DND-41 (cell line): ENCODE data around the gene CEP55.

Experiments
- ATAC-seq: fragments of 200-7000 bp; cut with Tn5 transposase; 3 replicates; pipeline ENCODE4 v1.9.1; 2021; ENCODE audit warnings: low read depth; ENCODE audit not compliant: insufficient read depth
- DNase-seq: peaks from one replicate; pipeline ENCODE4 v3.0.0-alpha.2; 2020
- H2AFZ ChIP-seq: 2 replicates; pipeline ENCODE4 v1.6.0; 2012; ENCODE audit warnings: low read depth, low read length
- H3K27ac ChIP-seq: 2 replicates; pipeline ENCODE4 v1.5.1; 2012; ENCODE audit warnings: low read length, inconsistent platforms
- H3K27me3 ChIP-seq: fragments of 200-600 bp; sonication (generic); 2 replicates; pipeline ENCODE4 v1.6.0; 2012; ENCODE audit warnings: low read length, mild to moderate bottlenecking, inconsistent platforms; ENCODE audit not compliant: insufficient read depth, poor library complexity
- H3K36me3 ChIP-seq: 2 replicates; pipeline ENCODE4 v1.5.1; 2012; ENCODE audit warnings: low read length, inconsistent platforms; ENCODE audit not compliant: insufficient read depth
- H3K4me1 ChIP-seq: 2 replicates; pipeline ENCODE4 v1.5.1; 2012; ENCODE audit warnings: mild to moderate bottlenecking, low read length; ENCODE audit not compliant: insufficient read depth
- H3K4me2 ChIP-seq: 2 replicates; pipeline ENCODE4 v1.6.0; 2012; ENCODE audit warnings: mild to moderate bottlenecking, moderate library complexity, low read length, inconsistent platforms; ENCODE audit not compliant: insufficient read depth
- H3K4me3 ChIP-seq, 2 experiments: fragments of 200-600 bp in 1 of 2; shearing (Covaris generic) in 1 of 2; 2 replicates each; pipeline ENCODE4 v1.5.1; 2012 to 2016; ENCODE audit warnings: inconsistent platforms in 2 of 2, low read length in 2 of 2, mild to moderate bottlenecking in 2 of 2, low read depth in 1 of 2, moderate library complexity in 1 of 2
- H3K79me2 ChIP-seq: 2 replicates; pipeline ENCODE4 v1.6.0; 2012; ENCODE audit warnings: low read length, inconsistent platforms; ENCODE audit not compliant: insufficient read depth
- H3K9ac ChIP-seq: 2 replicates; pipeline ENCODE4 v1.6.0; 2012; ENCODE audit warnings: low read depth, mild to moderate bottlenecking, inconsistent platforms, low read length, moderate library complexity
- H3K9me3 ChIP-seq: 2 replicates; pipeline ENCODE4 v1.5.1; 2012; ENCODE audit warnings: low read length, moderate library complexity, mild to moderate bottlenecking, inconsistent platforms; ENCODE audit not compliant: insufficient read depth, severe bottlenecking
- H4K20me1 ChIP-seq: 2 replicates; pipeline ENCODE4 v1.6.0; 2012; ENCODE audit warnings: low read length; ENCODE audit not compliant: insufficient read depth
- CTCF ChIP-seq: IDR thresholded peaks from 2 replicates; pipeline ENCODE4 v1.5.1; 2012; ENCODE audit warnings: borderline replicate concordance, low read length, moderate library complexity, mild to moderate bottlenecking; ENCODE audit not compliant: poor library complexity, severe bottlenecking; ENCODE audit errors: extremely low read depth
- EZH2 ChIP-seq: IDR thresholded peaks from 3 replicates; pipeline ENCODE4 v1.6.1; 2012; ENCODE audit warnings: borderline replicate concordance, low read depth, mild to moderate bottlenecking, moderate library complexity, low read length, inconsistent platforms; ENCODE audit not compliant: severe bottlenecking

The CEP55 gene

GRCh38 chr10:93481637-93482144 lies 14.7 kb upstream of the CEP55 start:
- H3K4me2 ChIP-seq = peak overlapping the region; percentile 64; the same call in 1 of the 2 replicates
- no peaks in the 10 kb centered on the region for H3K36me3 ChIP-seq
- H4K20me1 ChIP-seq = no peaks in the 10 kb centered on the region
- no peak overlapping the region for H3K4me3 ChIP-seq
- no peak overlapping the region for H3K27ac ChIP-seq
- no peaks in the 10 kb centered on the region for H3K79me2 ChIP-seq
- H3K9ac ChIP-seq = no peak overlapping the region
- no peak for TF ChIP-seq CTCF
- no peak for TF ChIP-seq EZH2
- H3K9me3 ChIP-seq = no peaks in the 10 kb centered on the region
- H3K4me1 ChIP-seq = peaks cover 6% of the 10 kb centered on the region
- ATAC-seq = no peak
- no peak overlapping the region for H2AFZ ChIP-seq
- peaks cover 31% of the 10 kb centered on the region for H3K27me3 ChIP-seq
- DNase-seq = no peak

GRCh38 chr10:93482145-93482834 lies 14.1 kb upstream of the CEP55 start, which contains the start of gene MYOF:
Gene MYOF (minus strand): TSS chr10:93482334. CDS start chr10:93482194, 140 bp downstream.
- peak; percentile 54 for DNase-seq
- no peaks in the 10 kb centered on the region for H3K79me2 ChIP-seq
- peak within 1 kb of the TSS; percentile 31; the same call in 1 of the 2 replicates for H2AFZ ChIP-seq
- no peaks in the 10 kb centered on the region for H3K36me3 ChIP-seq
- H4K20me1 ChIP-seq = no peaks in the 10 kb centered on the region
- peak within 1 kb of the TSS; percentile 64 for H3K4me2 ChIP-seq
- H3K27ac ChIP-seq = no peak within 1 kb of the TSS
- H3K27me3 ChIP-seq = peaks cover 32% of the 10 kb centered on the region
- H3K9ac ChIP-seq = no peak within 1 kb of the TSS; the same call in 1 of the 2 replicates
- TF ChIP-seq EZH2 = peak; percentile 99
- peak; percentile 70 for TF ChIP-seq CTCF
- peak; percentile 87 for ATAC-seq
- H3K4me3 ChIP-seq = peak within 1 kb of the TSS in 1 of 2 experiments; percentile 47; a peak in 2 of 4 replicates
- peaks cover 6% of the 10 kb centered on the region for H3K4me1 ChIP-seq
- no peaks in the 10 kb centered on the region for H3K9me3 ChIP-seq

- Histone ChIP-seq H3K4me1 (peaks cover 6% of the 10 kb centered on the region), H4K20me1 (no peaks in the 10 kb centered on the region)
- DNase-seq = no peak
Observed at GRCh38 chr10:93485690-93486089, 10.7 kb upstream of the CEP55 start.

More at GRCh38 chr10:93485690-93486089, 10.7 kb upstream of the CEP55 start:
- Histone ChIP-seq H3K27me3 (peaks cover 33% of the 10 kb centered on the region), H3K79me2 (no peaks in the 10 kb centered on the region), H3K27ac (no peak overlapping the region), H3K36me3 (no peaks in the 10 kb centered on the region), H3K9ac (no peak overlapping the region), H3K4me2 (no peak overlapping the region), H3K9me3 (no peaks in the 10 kb centered on the region), H3K4me3 (no peak overlapping the region), H2AFZ (no peak overlapping the region)
- TF ChIP-seq CTCF (no peak), EZH2 (no peak)
- no peak for ATAC-seq
